CD4-positive, alpha-beta T cell treated with Interleukin-6 for 4 hours (primary cell): ENCODE measurements around the gene C5AR1.
"Not testable (repeated sequence)": the region's sequence is repeated elsewhere in the genome, so short reads cannot be mapped to it uniquely, and the experiment has no call there.

Experiments
- DNase-seq: peaks from one replicate; pipeline ENCODE4 v3.0.0-alpha.2; 2020; ENCODE audit warnings: mixed read lengths

The C5AR1 gene

GRCh38 chr19:47336765-47337718 is 27.4 kb downstream of the C5AR1 start:
- peak; percentile 40 for DNase-seq

GRCh38 chr19:47339196-47339880 is 29.7 kb downstream of the C5AR1 start:
- DNase-seq = no peak

- no peak for DNase-seq
These were observed 31.0 kb downstream of the C5AR1 start for GRCh38 chr19:47340477-47341208.

GRCh38 chr19:47341734-47342133 is 32.1 kb downstream of the C5AR1 start:
- DNase-seq = no peak

GRCh38 chr19:47343194-47343802 is 33.6 kb downstream of the C5AR1 start:
- no peak for DNase-seq

GRCh38 chr19:47344425-47344824 is 34.8 kb downstream of the C5AR1 start:
- DNase-seq = no peak

GRCh38 chr19:47346024-47346423 is 36.4 kb downstream of the C5AR1 start:
- not testable (repeated sequence) for DNase-seq

- DNase-seq = peak; percentile 99
These were observed 39.4 kb downstream of the C5AR1 start, which contains the start of gene DHX34 for GRCh38 chr19:47348819-47349795. Gene DHX34, plus strand, starts transcription at chr19:47349315. Its CDS starts 3,716 bp downstream, at chr19:47353031.

- no peak for DNase-seq
These were observed 41.0 kb downstream of the C5AR1 start for GRCh38 chr19:47350630-47351029.

- no peak for DNase-seq
These were observed 41.9 kb downstream of the C5AR1 start for GRCh38 chr19:47351548-47351947.

GRCh38 chr19:47352095-47352494 is 42.4 kb downstream of the C5AR1 start:
- no peak for DNase-seq

GRCh38 chr19:47353307-47353712 is 43.6 kb downstream of the C5AR1 start:
- no peak for DNase-seq

- no peak for DNase-seq
These were observed 47.2 kb downstream of the C5AR1 start for GRCh38 chr19:47356900-47357299.

GRCh38 chr19:47357788-47358680 is 48.4 kb downstream of the C5AR1 start:
- no peak for DNase-seq

GRCh38 chr19:47358936-47359335 is 49.3 kb downstream of the C5AR1 start:
- no peak for DNase-seq

- no peak for DNase-seq
These were observed 52.7 kb downstream of the C5AR1 start for GRCh38 chr19:47362321-47362720.

GRCh38 chr19:47363758-47364531 is 54.3 kb downstream of the C5AR1 start:
- DNase-seq = no peak

GRCh38 chr19:47365455-47365854 is 55.8 kb downstream of the C5AR1 start:
- DNase-seq = not testable (repeated sequence)

GRCh38 chr19:47370045-47370611 is 60.5 kb downstream of the C5AR1 start:
- DNase-seq = no peak
